ENCODE data around the gene FMNL2.

Gene FMNL2

GRCh38 chr2:152449578-152449977, 114.6 kb downstream of the FMNL2 start:
- no peak for DNase-seq (ENCODE audit: low read depth)

- DNase-seq (ENCODE audit: low read depth) = no peak
Measured at GRCh38 chr2:152450176-152450575, 115.2 kb downstream of the FMNL2 start.

- DNase-seq (ENCODE audit: low read depth) = no peak
Measured at GRCh38 chr2:152452256-152452973, 117.4 kb downstream of the FMNL2 start.

- DNase-seq (ENCODE audit: low read depth) = no peak
Measured at GRCh38 chr2:152453129-152453911, 118.3 kb downstream of the FMNL2 start.

GRCh38 chr2:152454371-152454770, 119.4 kb downstream of the FMNL2 start:
- DNase-seq (ENCODE audit: low read depth) = no peak

GRCh38 chr2:152454960-152455359, 120.0 kb downstream of the FMNL2 start:
- DNase-seq (ENCODE audit: low read depth) = no peak

GRCh38 chr2:152455738-152456137, 120.8 kb downstream of the FMNL2 start:
- no peak for DNase-seq (ENCODE audit: low read depth)

GRCh38 chr2:152456262-152456661, 121.3 kb downstream of the FMNL2 start:
- DNase-seq (ENCODE audit: low read depth) = no peak

GRCh38 chr2:152458441-152458940, 123.5 kb downstream of the FMNL2 start:
- DNase-seq (ENCODE audit: low read depth) = no peak

GRCh38 chr2:152459091-152459490, 124.1 kb downstream of the FMNL2 start:
- DNase-seq (ENCODE audit: low read depth) = no peak

GRCh38 chr2:152460567-152460966, 125.6 kb downstream of the FMNL2 start:
- no peak for DNase-seq (ENCODE audit: low read depth)

- DNase-seq (ENCODE audit: low read depth) = no peak
Measured at GRCh38 chr2:152462120-152462519, 127.1 kb downstream of the FMNL2 start.

- DNase-seq (ENCODE audit: low read depth) = no peak
Measured at GRCh38 chr2:152462779-152463178, 127.8 kb downstream of the FMNL2 start.

- DNase-seq (ENCODE audit: low read depth) = no peak
Measured at GRCh38 chr2:152464851-152465470, 130.0 kb downstream of the FMNL2 start.

GRCh38 chr2:152465541-152465940, 130.6 kb downstream of the FMNL2 start:
- DNase-seq (ENCODE audit: low read depth) = no peak

- DNase-seq (ENCODE audit: low read depth) = no peak
Measured at GRCh38 chr2:152466041-152466440, 131.1 kb downstream of the FMNL2 start.

- DNase-seq (ENCODE audit: low read depth) = no peak
Measured at GRCh38 chr2:152466980-152467676, 132.2 kb downstream of the FMNL2 start.

GRCh38 chr2:152467677-152468410, 132.9 kb downstream of the FMNL2 start:
- no peak for DNase-seq (ENCODE audit: low read depth)

GRCh38 chr2:152468899-152469692, 134.1 kb downstream of the FMNL2 start:
- DNase-seq (ENCODE audit: low read depth) = no peak
